NCI-H2107 (cell line): ENCODE results near the gene SHQ1.

ENCODE experiments used
- DNase-seq: peaks from one replicate; lab custom pipeline; 2025; lab: John Stamatoyannopoulos, UW

Gene SHQ1

GRCh38 chr3:72847751-72848702, at the start of gene SHQ1:
Gene SHQ1, minus strand, starts transcription at chr3:72848445. Its CDS starts 105 bp downstream, at chr3:72848340.
- peak; percentile 78 for DNase-seq

GRCh38 chr3:72897758-72898007, 49.4 kb upstream of the SHQ1 start:
- no peak for DNase-seq

- no peak for DNase-seq
Measured at GRCh38 chr3:72896996-72897757, 48.9 kb upstream of the SHQ1 start.

GRCh38 chr3:72894976-72895552, 46.8 kb upstream of the SHQ1 start:
- no peak for DNase-seq

- DNase-seq: no peak
Measured at GRCh38 chr3:72892870-72893269, 44.6 kb upstream of the SHQ1 start.

GRCh38 chr3:72892081-72892775, 44.0 kb upstream of the SHQ1 start:
- no peak for DNase-seq

GRCh38 chr3:72891053-72891855, 43.0 kb upstream of the SHQ1 start:
- DNase-seq: no peak

- DNase-seq: no peak
Measured at GRCh38 chr3:72890166-72890925, 42.1 kb upstream of the SHQ1 start.

- no peak for DNase-seq
Measured at GRCh38 chr3:72889310-72890165, 41.3 kb upstream of the SHQ1 start.

GRCh38 chr3:72888546-72889309, 40.5 kb upstream of the SHQ1 start:
- no peak for DNase-seq

- DNase-seq: no peak
Measured at GRCh38 chr3:72887705-72888545, 39.7 kb upstream of the SHQ1 start, which contains the start of gene GXYLT2. Gene GXYLT2, plus strand, starts transcription at chr3:72888046. Its CDS starts 188 bp downstream, at chr3:72888234.

GRCh38 chr3:72887343-72887704, 39.1 kb upstream of the SHQ1 start:
- DNase-seq: no peak

- DNase-seq: no peak
Measured at GRCh38 chr3:72872183-72872582, 23.9 kb upstream of the SHQ1 start.

GRCh38 chr3:72862314-72863090, 14.3 kb upstream of the SHQ1 start:
- no peak for DNase-seq

GRCh38 chr3:72860846-72861245, 12.6 kb upstream of the SHQ1 start:
- no peak for DNase-seq

GRCh38 chr3:72860053-72860452, 11.8 kb upstream of the SHQ1 start:
- no peak for DNase-seq

GRCh38 chr3:72855001-72855400, 6.8 kb upstream of the SHQ1 start:
- no peak for DNase-seq
